GM18507 (cell line): ENCODE results near the gene NPDC1.
A peak's percentile ranks its signal among the peaks of the same experiment; 100 is the strongest.

Experiments used
- DNase-seq: peaks from one replicate; pipeline ENCODE4 v3.0.0; 2011; ENCODE audit warnings: low read depth; ENCODE audit not compliant: insufficient read length; ENCODE audit errors: extremely low spot score
- FAIRE-seq: peaks from 2 replicates; lab custom pipeline; 2011; peaks lifted over from hg19 to GRCh38; lab: Jason Lieb, UNC

NPDC1 gene, protein sequence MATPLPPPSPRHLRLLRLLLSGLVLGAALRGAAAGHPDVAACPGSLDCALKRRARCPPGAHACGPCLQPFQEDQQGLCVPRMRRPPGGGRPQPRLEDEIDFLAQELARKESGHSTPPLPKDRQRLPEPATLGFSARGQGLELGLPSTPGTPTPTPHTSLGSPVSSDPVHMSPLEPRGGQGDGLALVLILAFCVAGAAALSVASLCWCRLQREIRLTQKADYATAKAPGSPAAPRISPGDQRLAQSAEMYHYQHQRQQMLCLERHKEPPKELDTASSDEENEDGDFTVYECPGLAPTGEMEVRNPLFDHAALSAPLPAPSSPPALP

GRCh38 chr9:137046088-137046787 lies at the start of gene NPDC1:
TSS of gene NPDC1 (minus strand) at chr9:137046177. CDS start at chr9:137045989, 188 bp downstream.
- DNase-seq (peak; percentile 88), FAIRE-seq (peak; percentile 89)

GRCh38 chr9:137089232-137089947 lies 43.4 kb upstream of the NPDC1 start:
- DNase-seq (no peak), FAIRE-seq (no peak)

DNA sequence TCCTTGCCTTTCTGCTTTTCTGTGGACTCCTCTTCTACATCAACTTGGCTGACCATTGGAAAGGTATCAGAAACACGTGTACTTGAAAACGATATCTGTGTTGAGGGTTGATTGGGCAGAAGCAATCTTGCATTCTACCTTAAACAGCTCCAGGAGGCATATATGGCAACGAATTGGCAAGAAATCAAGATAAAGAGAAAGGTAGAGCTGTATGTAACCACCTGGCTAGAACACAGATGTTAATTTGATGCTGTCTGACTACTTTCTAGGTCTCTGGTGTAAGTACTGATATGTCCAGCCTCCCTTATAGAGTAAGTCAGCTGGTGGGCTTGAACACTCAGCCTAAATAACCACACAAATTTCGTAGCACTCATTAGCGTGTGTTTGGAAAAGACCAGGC lies 42.1 kb upstream of the NPDC1 start:
- FAIRE-seq (no peak), DNase-seq (no peak)

DNA sequence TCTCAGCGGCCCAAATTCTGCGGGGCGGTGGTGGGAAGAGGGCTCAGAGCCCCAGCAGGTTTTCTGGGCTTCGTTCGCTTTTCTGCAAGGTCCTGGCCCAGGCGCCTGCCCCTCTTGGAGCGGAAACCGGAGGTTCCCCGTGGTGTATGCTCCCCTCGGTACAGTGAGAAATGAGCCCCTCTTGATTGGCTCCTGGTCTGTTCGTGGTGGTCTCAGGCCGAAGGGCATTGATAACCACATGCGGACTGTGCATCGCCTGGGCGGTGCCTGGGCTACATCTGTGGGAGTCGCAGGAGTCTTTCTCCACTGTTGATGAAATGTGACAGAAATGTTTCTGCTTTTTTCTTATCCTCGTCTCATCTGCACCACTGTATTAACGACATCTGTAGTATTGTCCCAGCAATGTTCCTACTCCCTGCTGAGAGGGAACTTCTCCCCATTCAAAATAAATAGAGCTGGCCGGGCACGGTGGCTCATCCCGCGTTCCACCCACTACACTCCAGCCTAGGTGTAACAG lies 41.5 kb upstream of the NPDC1 start:
- DNase-seq (no peak), FAIRE-seq (peak; percentile 9)

- DNase-seq = peak; percentile 96
- peak; percentile 99 for FAIRE-seq
These were observed 40.8 kb upstream of the NPDC1 start, which contains the start of gene MAN1B1 for GRCh38 chr9:137086531-137087408. TSS of gene MAN1B1 (plus strand) at chr9:137086985. CDS start at chr9:137087000, 15 bp downstream.

GRCh38 chr9:137085920-137086530 lies 40.0 kb upstream of the NPDC1 start:
- FAIRE-seq (no peak), DNase-seq (no peak)

DNA sequence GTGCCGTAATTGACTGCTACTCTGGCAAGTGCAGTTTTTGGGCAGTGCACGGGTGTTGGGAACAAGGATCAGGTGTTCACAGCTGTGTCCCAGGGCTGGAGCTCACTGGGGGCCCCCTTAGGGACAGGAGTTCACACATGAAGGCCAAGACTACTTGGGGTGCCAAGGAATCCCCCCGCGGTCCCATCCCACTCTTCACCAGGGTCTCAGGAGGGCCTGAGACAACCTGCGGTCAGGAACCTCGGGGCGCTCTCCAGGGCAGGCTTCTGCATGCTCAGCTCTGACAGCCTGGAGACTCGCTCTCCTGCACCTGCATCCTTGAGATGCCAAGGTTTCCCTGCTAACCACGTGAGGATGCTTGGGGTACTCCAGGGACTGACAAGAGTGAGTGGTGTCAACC lies 38.5 kb upstream of the NPDC1 start:
- no peak for FAIRE-seq
- no peak for DNase-seq

DNA sequence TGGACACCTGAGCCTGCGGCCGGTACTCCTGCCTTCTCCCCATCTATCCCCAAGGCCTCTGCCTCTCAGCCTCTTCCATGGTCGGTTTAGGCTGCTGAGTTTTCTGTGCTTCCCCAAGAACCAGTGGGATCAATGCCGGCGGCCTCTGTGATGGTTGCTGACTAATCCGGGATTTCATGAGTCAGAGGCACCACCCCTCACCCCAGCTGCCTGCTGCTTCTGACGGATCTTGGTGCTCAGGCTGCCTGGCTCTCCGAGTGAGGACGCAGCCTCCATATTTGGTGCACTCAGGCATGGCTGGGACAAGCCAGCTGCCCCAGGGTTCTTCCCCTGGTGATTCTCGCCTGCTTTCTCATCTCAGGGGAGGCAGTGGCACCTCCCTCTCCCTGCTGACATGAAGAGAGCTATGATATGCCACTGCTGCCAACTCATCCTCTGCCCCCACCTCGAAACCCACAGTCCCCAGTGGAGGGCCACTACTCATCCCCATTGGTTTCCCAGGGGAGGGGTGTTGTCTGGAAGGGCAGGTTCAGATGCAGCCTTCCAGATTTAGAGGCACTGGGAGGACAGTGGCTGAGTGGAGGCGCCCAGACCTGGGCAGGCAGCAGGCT lies 37.5 kb upstream of the NPDC1 start:
- FAIRE-seq = peak; percentile 59
- no peak for DNase-seq

GRCh38 chr9:137082925-137083290 lies 36.9 kb upstream of the NPDC1 start:
- FAIRE-seq (no peak), DNase-seq (no peak)

DNA sequence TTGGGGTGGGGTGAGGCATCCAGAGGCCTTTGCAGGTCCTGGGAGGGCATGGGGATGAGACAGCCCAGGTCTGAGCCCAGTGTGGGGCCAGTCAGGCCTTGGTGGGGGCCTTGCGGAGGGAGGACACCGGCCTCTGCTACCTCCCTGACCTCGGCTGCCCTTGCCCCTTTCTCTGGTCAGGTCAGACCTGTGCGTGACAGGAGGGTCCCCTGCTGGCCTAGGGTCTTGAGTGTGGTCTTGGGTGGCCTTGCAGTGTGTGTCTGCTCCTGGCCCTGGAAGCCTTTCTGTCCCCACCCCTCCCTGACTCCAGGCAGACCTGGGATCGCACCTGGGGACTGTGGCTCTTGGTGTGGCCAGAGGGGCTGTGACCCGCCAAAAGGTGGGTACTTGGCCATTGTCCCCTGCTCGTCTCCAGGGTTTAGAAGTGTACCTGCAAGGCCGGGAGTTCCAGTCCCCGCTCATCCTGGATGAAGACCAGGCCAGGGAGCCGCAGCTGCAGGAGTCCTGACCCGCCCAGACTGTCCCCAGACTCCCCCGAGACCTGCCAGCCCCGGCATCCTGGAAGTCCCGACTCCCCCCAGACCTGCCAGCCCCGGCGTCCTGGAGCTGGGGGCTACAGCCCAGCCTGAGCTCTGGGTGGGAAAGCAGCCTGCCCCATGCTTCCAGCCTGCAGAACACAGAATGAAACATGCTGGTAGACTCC lies 36.4 kb upstream of the NPDC1 start:
- no peak for DNase-seq
- FAIRE-seq = no peak

DNA sequence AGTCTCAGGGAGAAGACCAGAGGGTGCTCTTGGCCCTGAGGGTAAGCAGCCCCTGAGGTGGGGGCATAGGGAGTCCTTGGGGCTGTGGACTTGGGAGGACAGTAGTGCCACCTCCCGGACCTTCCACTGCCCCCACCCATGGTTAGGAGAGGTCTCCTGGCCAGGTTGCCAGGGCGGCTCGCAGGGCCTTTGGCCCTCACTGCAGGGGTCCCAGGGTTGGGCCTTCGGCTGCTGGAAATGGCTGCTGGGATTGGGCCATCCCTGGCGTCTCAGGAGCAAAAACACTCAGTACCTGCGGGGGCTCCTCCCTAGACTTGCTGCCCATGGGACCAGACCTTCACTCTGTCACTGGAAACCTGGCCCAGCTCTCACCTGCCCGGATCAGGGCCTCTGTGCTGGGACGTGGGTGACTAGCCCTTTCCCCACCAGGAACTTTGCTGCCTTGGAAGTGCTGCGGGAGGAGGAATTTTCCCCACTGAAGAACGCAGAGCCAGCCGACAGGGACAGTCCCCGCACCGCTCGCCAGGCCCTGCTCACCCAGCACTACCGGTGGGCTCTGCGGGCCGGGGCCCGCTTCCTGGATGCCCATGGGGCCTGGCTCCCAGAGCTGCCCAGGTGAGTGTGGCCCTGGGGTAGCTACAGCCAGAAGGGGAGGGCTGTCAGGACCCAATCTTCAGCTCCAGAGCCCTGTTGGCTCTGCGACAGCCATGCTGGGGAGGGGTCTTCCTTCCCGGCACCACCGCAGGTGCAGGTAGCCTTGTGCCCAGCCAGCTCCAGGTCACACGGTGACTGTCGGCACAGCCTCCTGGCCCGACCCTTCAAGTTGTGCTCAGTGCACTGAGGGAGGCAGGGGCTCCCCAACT lies 34.5 kb upstream of the NPDC1 start:
- FAIRE-seq (no peak), DNase-seq (no peak)

DNA sequence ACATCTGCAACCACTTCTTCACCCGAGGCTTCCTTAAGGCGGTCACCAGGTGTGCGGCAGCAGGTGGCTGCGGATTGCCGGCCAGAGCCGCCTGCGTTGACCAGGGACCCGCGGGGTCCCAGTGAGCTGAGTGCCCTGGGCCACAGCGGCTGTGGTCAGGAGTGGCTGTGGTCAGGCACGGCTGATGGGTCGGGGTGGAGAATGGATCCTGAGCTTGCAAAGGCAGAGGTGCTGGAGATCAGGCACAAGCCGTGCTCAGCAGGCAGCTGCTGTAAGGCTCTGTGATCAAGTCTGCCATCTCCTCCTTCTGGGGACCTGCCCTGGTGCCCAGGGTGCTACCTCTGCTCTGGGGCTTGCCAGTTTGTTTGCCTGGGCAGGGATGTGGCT lies 33.4 kb upstream of the NPDC1 start:
- FAIRE-seq (no peak), DNase-seq (no peak)

- FAIRE-seq = no peak
These were observed 32.9 kb upstream of the NPDC1 start for GRCh38 chr9:137078701-137079400.

DNA sequence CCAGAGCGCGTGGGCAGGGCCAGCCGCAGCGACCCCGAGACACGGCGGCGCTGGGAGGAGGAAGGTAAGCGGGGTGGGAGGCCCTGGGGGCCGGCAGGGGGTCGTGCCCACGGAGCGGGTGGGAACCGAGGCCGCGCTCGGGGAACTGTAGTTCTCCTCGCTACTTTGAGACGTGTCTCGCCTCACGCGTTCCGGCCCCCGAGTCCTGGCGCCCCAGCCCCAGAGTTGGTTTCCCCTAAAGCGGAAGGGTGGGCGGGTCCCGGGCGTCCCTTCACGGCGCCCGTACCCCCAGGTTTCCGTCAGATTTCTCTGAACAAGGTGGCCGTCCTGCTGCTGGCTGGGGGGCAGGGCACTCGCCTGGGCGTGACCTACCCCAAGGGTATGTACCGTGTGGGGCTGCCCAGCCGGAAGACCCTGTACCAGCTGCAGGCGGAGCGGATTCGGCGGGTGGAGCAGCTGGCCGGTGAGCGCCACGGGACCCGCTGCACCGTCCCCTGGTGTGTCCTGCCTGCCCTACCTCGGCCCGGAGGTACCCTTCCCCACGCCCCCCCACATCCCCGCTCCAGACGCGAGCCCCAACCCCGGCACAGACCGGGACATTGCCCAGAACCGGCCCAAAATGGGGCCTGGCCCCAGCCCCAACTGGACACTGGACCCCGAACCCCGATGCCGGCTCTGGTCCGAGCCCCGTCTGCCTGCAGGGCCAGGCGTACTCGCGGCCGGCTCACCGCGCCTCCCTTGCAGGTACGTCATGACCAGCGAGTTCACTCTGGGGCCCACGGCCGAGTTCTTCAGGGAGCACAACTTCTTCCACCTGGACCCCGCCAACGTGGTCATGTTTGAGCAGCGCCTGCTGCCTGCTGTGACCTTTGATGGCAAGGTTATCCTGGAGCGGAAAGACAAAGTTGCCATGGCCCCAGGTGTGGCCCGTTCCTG lies 32.0 kb upstream of the NPDC1 start:
- FAIRE-seq = peak; percentile 52

More at GRCh38 chr9:137078701-137079400, 32.9 kb upstream of the NPDC1 start:
- no peak for DNase-seq

DNA sequence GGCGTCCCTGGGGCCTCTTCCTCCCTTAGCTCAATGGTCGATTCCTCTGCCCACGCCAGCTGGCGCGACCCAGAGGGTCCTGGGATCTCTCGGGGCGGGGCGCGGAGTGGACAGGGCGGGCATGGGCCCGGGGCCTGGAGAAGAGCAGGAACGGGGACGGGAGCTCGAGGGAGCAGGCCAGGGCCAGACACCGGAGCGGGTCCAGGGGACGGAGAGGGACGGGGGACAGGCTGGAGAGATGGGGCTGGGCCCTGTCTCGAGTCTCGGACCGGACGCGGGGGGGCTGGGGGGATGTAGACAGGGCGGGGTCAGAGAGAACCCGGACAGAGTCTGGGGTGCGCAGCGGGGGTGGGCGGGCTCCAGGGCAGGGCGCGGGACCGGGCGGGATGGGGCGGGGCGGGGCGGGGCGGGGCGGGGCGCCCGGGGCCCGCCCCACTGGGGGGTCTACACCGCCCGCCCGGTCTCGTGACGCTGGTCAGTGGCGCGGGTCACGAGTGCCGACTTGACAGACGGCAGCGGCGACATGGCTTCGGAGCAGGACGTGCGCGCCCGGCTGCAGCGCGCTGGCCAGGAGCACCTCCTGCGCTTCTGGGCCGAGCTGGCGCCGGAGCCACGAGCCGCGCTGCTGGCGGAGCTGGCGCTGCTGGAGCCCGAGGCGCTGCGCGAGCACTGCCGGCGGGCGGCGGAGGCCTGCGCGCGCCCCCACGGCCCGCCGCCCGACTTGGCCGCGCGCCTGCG lies 31.2 kb upstream of the NPDC1 start, which contains the start of gene UAP1L1:
TSS of gene UAP1L1 (plus strand) at position 508 of the 738 bp plus-strand sequence. CDS start at position 524, 16 bp downstream.
- DNase-seq = no peak
- FAIRE-seq = peak; percentile 64

More for the DNA sequence above, 32.0 kb upstream of the NPDC1 start:
- DNase-seq = no peak
